ENCODE results near the gene TNK2. TPM values are rescaled to one million over a fixed set of nuclear protein-coding genes. Genes with fewer than 3 reads are reported as not detected.

Gene TNK2
- total RNA-seq (2022; extraction: Qiagen RNA extraction) = 21.4 to 31.2 TPM (median 27.4 TPM) in 5 replicates

GRCh38 chr3:195907934-195908693 lies at the start of gene TNK2:
TNK2 (minus strand) TSS chr3:195908551; CDS start chr3:195888588, 19,963 bp downstream.

Other genes starting within 250 kb of the TNK2 start
- 0.30 to 0.87 TPM (median 0.61 TPM) in 5 replicates for gene MUC20, start 187.6 kb downstream of the TNK2 start, total RNA-seq (2022; extraction: Qiagen RNA extraction)
- 0.01 to 0.10 TPM (median 0.05 TPM) in 4 of 5 replicates, not detected in the other for gene MUC4, start 96.6 kb downstream of the TNK2 start, total RNA-seq (2022; extraction: Qiagen RNA extraction)
- gene TFRC, start 173.5 kb upstream of the TNK2 start, total RNA-seq (2022; extraction: Qiagen RNA extraction) = 79.8 to 100 TPM (median 83.6 TPM) in 5 replicates

Measured in A549 treated with AZD2906 at 1 μM for 4 hours (cell line).